ENCODE results near the gene ZNF282.

Gene ZNF282

GRCh38 chr7:149194799-149195179 is 557 bp upstream of the ZNF282 start:
- no peak for DNase-seq

DNA sequence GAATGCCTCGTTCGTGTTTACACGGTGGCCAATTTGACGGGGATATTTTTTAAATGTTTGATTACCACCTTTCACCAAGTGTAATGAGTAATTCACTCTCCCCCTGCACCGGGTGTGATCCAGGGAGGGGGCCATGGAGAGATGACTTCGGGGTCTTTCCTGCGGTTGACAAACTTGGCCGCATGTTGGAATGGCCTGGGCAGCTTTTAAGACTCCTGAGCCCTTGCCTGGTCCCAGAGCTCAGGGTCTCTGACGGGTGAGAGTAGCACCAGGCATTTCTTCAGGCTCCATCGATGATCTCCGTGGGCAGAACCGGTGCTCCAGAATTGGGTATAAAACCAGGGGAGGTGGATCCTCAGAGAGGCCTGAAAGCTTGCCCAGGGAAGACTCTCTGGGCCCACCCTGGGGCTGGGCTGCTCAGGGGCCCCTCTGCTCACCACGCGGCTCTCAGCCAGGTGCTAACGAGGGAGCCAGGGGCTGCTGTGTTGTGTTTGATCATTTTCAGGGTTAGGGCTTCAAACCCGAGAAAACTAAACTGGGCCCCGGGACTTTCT is 882 bp downstream of the ZNF282 start:
- peak; percentile 53 to 57 for DNase-seq

DNA sequence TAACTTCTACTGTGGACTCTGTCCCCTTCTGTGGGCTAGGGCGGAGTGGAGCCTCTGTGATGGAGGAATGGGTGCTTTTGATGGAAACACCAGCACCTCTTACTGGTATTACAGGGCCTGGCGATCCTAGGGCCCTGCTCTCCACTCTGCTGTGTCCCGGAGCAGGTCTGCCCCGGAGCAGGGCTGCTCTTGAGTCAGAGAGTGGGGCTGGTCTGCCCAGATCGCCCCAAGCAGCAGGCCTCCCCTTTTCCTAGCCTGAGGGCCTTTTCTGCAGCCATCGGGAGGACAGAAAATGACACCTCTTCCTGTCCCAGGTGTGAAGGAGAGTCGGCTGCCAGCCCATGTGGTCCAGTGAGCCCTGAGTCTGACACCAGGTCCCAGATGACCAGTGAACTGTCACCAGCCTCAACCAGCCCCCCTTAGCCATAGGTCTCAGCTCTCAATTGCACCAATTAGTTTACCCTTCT is 1.4 kb downstream of the ZNF282 start:
- DNase-seq, result peak in 1 of 2 experiments; percentile 49

- no peak for DNase-seq
Measured at GRCh38 chr7:149197675-149198074, 2.3 kb downstream of the ZNF282 start.

DNA sequence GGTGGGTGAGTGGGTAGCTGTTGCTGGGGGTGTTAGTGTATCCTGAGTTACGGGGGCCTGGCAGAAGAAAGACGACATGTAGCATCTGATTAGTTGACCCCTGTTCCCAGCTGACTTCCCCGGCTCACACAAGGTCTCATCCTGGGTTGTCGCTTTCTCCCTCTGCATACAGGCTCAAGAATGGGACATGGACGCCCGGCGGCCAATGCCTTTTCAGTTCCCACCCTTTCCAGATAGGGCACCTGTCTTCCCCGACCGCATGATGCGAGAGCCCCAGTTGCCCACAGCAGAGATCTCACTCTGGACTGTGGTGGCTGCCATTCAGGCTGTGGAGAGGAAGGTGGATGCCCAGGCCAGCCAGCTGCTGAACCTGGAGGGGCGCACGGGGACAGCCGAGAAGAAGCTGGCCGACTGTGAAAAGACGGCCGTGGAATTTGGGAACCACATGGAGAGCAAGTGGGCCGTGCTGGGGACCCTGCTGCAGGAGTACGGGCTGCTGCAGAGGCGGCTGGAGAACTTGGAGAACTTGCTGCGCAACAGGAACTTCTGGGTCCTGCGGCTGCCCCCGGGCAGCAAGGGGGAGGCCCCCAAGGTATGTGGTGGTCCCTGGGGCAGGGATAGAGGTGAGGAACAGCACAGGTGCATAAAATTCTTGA is 2.9 kb downstream of the ZNF282 start:
- DNase-seq, result no peak

- DNase-seq, result no peak
Measured at GRCh38 chr7:149199234-149199995, 4.1 kb downstream of the ZNF282 start.

GRCh38 chr7:149202831-149203231 is 7.5 kb downstream of the ZNF282 start:
- DNase-seq, result peak; percentile 39 to 56

DNA sequence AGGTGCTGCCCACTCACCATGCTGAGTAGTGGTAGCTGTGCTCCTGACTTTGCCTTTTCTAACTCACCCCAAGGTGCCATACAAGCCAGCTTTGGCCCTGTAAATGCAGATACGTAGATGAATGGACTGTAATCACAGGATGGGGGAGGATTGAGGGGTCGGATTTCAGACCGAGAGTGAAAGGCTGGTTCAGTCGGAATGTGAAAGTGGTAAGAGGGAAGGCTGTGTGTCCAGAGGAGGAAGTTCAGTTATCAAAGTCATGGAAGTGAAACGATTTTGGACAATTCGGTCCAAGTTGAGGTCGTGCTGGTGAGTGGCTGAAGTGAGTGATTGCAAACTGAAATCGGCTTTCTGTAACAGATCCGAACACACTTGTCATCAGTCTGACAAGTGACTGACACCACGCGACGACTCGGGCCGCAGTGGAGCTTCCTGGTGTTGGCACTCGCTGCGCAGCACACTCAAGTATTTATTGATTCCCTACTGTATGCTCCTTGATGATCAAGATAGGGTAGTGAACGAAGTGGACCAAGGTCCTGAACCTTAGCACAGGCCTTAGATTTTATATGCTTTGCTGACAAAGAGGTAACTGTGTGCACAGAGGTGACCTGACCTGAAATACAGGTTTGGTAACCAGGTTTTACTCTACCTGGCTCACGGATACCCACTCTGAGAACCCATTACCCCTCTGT is 10.5 kb downstream of the ZNF282 start:
- no peak for DNase-seq

DNA sequence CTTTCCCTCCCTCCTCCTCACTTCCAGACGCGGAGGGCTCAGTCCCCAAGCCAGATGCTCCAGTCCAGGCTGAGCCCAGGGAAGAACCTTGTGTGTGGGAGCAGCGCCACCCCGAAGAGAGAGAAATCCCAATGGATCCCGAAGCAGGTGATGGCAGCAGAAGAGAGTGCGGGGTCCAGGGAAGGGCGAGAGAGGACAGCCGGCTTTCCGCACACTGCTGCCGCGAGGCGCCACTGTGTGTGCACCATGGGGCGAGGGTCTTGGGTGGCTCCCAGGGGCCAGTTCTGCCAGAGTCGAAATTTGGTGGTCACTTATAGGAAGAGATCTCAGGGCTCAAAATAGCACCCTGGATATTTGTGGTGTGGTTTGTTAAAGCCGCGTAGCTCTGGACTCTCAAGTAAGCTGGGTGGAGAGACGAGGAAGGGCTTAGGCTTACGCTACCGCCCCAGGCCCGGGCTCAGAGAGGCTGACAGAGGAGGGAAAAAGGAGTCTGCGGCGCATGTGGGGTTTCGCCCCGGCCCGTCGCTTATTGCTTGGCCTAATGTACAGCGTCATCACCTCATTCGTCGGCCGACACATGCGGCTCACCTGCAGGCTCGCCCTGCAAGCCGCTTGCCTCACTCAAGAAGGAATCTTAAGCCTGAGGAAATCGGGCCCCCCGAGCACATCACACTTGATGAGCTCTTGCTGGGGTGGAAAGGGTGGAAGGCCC is 12.1 kb downstream of the ZNF282 start:
- DNase-seq, result no peak

DNA sequence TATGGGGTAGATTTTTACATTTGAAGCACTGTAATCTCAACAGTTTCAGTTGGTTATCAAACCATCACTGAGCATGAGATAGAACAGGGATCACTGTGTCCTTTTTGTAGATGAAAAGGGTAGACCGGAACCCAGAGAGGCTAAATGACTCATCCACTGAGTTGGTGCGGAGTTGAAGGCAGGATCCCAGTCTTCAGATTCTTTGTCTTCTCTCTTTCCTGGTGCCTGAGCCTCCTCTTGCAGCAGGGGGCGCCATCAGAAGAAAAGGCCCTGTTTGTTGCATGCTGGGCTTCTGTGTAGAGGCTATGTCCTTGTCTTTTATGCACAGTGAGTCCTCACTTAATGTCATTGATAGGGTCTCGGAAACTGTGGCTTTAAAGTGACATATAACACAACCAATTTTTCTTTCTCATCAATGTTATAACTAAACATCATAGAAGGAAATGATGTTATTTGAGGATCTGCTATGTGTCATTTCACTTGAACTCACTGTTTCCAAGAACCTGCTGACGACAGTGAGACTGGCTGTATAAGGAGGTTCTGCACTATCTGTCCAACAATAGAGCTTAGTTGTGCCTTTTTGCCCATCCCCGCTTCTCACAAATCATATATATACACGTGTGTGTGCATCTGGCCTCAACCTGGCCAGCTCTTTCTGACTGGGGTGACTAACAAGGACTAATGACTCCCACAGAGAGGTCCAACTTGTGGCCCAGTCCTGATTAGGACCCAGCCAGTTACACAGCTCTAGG is 14.3 kb downstream of the ZNF282 start:
- peak; percentile 95 to 98 for DNase-seq

- no peak for DNase-seq
Measured at GRCh38 chr7:149210551-149210950, 15.2 kb downstream of the ZNF282 start.

GRCh38 chr7:149214020-149214720 is 18.8 kb downstream of the ZNF282 start:
- DNase-seq, result no peak

- DNase-seq, result no peak
Measured at GRCh38 chr7:149216402-149216801, 21.1 kb downstream of the ZNF282 start.

DNA sequence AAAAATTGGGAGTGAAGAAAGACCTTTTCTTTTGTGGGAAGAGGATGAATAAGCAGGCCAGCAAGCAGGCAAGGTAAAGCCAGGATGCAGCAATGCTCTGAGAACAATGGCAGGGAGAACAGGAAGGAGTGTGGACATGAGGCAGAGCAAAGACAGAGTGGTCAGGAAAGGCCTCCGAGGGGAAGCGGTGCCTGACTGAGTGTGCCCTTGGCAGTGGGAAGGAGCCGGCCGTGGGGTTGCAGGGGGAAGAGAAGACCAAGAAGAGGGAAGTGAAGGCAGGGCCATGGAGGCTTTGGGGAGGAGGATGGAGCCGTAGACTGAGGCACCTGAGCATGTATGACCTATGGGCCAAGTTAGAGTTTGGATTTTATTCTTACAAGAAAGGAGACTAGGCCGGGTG is 22.2 kb downstream of the ZNF282 start:
- DNase-seq, result no peak

GRCh38 chr7:149218469-149219420 is 23.4 kb downstream of the ZNF282 start:
- DNase-seq, result no peak

- DNase-seq, result no peak
Measured at GRCh38 chr7:149220534-149220933, 25.2 kb downstream of the ZNF282 start.

DNA sequence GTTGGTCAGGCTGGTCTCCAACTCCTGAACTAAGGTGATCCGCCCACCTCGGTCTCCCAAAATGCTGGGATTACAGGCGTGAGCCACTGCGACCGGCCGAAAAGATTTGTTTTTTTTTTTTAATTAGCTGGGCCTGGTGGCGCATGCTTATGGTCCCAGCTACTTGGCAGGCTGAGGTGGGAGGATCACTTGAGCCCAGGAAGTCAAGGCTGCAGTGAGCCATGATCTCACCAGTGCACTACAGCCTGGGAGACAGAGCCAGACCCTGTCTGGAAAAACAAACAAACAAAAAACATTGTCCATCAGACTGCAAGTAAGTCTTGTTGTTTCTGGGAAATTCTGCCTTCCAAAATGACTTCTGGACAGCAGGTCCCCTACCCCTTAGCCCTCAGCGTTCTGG is 27.8 kb downstream of the ZNF282 start:
- DNase-seq, result no peak

DNA sequence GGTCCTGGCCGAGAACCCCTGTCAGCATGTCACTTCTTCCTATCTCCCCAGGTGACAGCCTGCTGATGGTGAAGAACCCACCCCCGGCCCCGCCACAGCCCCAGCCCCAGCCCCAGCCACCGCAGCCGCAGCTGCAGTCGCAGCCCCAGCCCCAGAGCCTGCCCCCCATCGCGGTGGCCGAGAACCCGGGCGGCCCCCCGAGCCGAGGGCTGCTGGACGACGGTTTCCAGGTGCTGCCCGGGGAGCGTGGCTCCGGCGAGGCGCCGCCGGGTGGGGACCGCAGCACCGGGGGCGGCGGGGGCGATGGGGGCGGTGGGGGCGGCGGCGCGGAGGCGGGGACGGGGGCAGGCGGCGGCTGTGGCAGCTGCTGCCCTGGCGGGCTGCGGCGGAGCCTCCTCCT is 28.4 kb downstream of the ZNF282 start:
- no peak for DNase-seq

- DNase-seq, result no peak
Measured at GRCh38 chr7:149224352-149224751, 29.0 kb downstream of the ZNF282 start.

DNA sequence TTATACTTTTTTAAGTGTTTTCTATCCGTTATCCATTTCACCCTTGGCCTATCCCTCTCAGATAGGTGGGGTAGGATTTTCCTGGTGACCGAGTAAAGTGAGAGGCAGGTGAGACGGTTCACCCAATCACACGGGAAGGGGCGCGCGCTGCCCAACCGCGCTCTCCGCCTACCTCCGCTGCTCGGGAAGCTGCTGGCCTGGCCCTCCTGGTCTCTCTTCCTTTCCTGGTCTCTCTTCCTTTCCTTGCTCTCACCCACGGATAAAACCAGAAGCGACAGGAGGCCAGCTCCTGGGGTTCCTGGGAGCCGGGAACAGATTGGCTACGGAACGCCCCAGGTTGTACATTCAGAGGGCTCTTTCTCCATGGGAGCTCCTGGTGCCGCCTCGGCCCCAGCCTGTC is 29.8 kb downstream of the ZNF282 start:
- no peak for DNase-seq
